Spleen (tissue), 11 donors: ENCODE data around the gene LRCH1. TPM values are rescaled to one million over a fixed set of nuclear protein-coding genes. Genes with fewer than 3 reads are reported as not detected.
"Not testable (repeated sequence)": the region's sequence is repeated elsewhere in the genome, so short reads cannot be mapped to it uniquely, and the experiment has no call there.

Source experiments
- DNase-seq: peaks from one replicate; pipeline ENCODE4 v3.0.0-alpha.2; 2020
- H3K27ac ChIP-seq, 8 donors: fragments of 200-600 bp; sonication (generic) in 7 of 8; 1 replicate in 4 of 8; 2 replicates in 4 of 8; pipeline versions ENCODE4 v1.5.0 to v1.8.0; 2016 to 2021; ENCODE audit warnings: inconsistent platforms in 4 of 8, mild to moderate bottlenecking in 4 of 8, moderate library complexity in 1 of 8
- H3K27me3 ChIP-seq, 7 donors: fragments of 200-600 bp; sonication (generic) in 6 of 7; replicated peaks in 1 of 7; 1 replicate in 4 of 7; 2 replicates in 3 of 7; pipeline versions ENCODE4 v1.5.0 to v1.8.0; 2016 to 2021; ENCODE audit warnings: inconsistent platforms in 3 of 7, mild to moderate bottlenecking in 1 of 7
- H3K36me3 ChIP-seq, 6 donors: fragments of 200-600 bp; sonication (generic) in 5 of 6; 1 replicate in 4 of 6; 2 replicates in 2 of 6; pipeline versions ENCODE4 v1.5.0 to v1.8.0; 2016 to 2021; ENCODE audit warnings: inconsistent platforms in 2 of 6
- H3K4me1 ChIP-seq, 6 donors: fragments of 200-600 bp; sonication (generic) in 5 of 6; 1 replicate in 3 of 6; 2 replicates in 3 of 6; pipeline versions ENCODE4 v1.5.0 to v1.8.0; 2016 to 2021; ENCODE audit warnings: inconsistent platforms in 3 of 6
- H3K4me3 ChIP-seq, 8 donors: fragments of 200-600 bp; sonication (generic) in 7 of 8; 1 replicate in 4 of 8; 2 replicates in 4 of 8; pipeline versions ENCODE4 v1.5.0 to v1.8.0; 2016 to 2021; ENCODE audit warnings: inconsistent platforms in 4 of 8, mild to moderate bottlenecking in 4 of 8, moderate library complexity in 2 of 8
- H3K9me3 ChIP-seq, 8 donors: fragments of 200-600 bp; sonication (generic) in 7 of 8; 1 replicate in 4 of 8; 2 replicates in 4 of 8; pipeline versions ENCODE4 v1.5.0 to v1.8.0; 2016 to 2021; ENCODE audit warnings: inconsistent platforms in 4 of 8
- CTCF ChIP-seq, 11 experiments: fragments of 200-600 bp in 7 of 11; fragments of 450-650 bp in 4 of 11; sonication (generic) in 4 of 11; IDR thresholded peaks in 8 of 11; conservative IDR thresholded peaks in 3 of 11; 1 replicate in 7 of 11; 2 replicates in 4 of 11; pipeline versions ENCODE4 v1.4.0 to v1.8.0; 2016 to 2021; ENCODE audit warnings: antibody characterized with exemption in 11 of 11, inconsistent platforms in 4 of 11, mild to moderate bottlenecking in 1 of 11
- POLR2A ChIP-seq, 3 donors: fragments of 450-650 bp; IDR thresholded peaks; one replicate each; pipeline ENCODE4 v1.5.1; 2017; ENCODE audit warnings: antibody characterized with exemption in 3 of 3, mild to moderate bottlenecking in 1 of 3
- POLR2AphosphoS5 ChIP-seq, 3 donors: sonication (generic); formaldehyde crosslinking; IDR thresholded peaks; one replicate each; pipeline ENCODE4 v1.5.1; 2017; ENCODE audit warnings: antibody characterized with exemption in 3 of 3
- WGBS, 5 donors: extraction: QIAGEN DNeasy Blood & Tissue Kit in 3 of 5; methylation state at CpG; one replicate each; pipeline versions ENCODE4 v1.1.5 to v1.1.7; 2013 to 2018; 5-methylcytosine and 5-hydroxymethylcytosine counted together
- intact Hi-C: fragments of 100-400 bp; cut with DNase I; formaldehyde crosslinking; loops from one replicate; pipeline ENCODE4 v1.15.0; 2023; ENCODE audit warnings: low total_unique reads
- polyA plus RNA-seq, 3 donors: library from polyadenylated mRNA; stranded (reverse); fragments of 200-250 nt; gene quantifications; one replicate each; pipeline ENCODE4 v1.2.1, GENCODE V29; 2013
- total RNA-seq, 7 donors: library from RNA; depleted of rRNA in 3 of 7; stranded (reverse); fragments of >200 nt in 3 of 7; fragmentation: NEBNext Ultra II Directional in 4 of 7; extraction: Animal tissue kit (Norgen Biotek cat#: 25700) in 4 of 7; gene quantifications; one replicate each; pipeline versions ENCODE4 v1.1.0 to v1.2.1, GENCODE V29; 2016 to 2021
- donor health status: healthy with polysubstance abuse.
- donor health status: DM: no; HTN: no; CAD: no; lungs with moderate emphysema.
- donor health status: DM: no; HTN: no; CAD: no.
- donor health status: Bipolar disorder and iron deficiency.
- donor health status: healthy.
- donor health status: DM: no; HTN: no; CAD: no.
- donor health status: DM: yes; HTN: yes; CAD: no.

Gene LRCH1
- total and polyA plus RNA-seq, 10 donors, result 7.4 to 41.6 (median 34.6) TPM

GRCh38 chr13:46515803-46516202 lies 37.2 kb upstream of the LRCH1 start:
- H3K27ac ChIP-seq, result no peak overlapping the region
- no peaks in the 10 kb centered on the region for H3K27me3 ChIP-seq
- no peak for DNase-seq
- peaks cover 0 to 33% (median 12%) of the 10 kb centered on the region in 6 donors for H3K4me1 ChIP-seq
- 72 to 94% (median 89%) methylated on average over 2 of the region's 2 CpGs for WGBS, 5 donors
- no peaks in the 10 kb centered on the region for H3K9me3 ChIP-seq
- no peak overlapping the region for H3K4me3 ChIP-seq
- H3K36me3 ChIP-seq, result no peaks in the 10 kb centered on the region
- TF ChIP-seq POLR2A (IDR thresholded peaks at IDR 0.05) (no peak), POLR2AphosphoS5 (IDR thresholded peaks at IDR 0.05) (no peak), CTCF (IDR thresholded peaks at IDR 0.05 in 8 of 11, conservative IDR thresholded peaks at IDR 0.05 in 3 of 11) (no peak)
- intact Hi-C loops, result no loop called here

- DNase-seq, result no peak
- no peak overlapping the region for H3K4me3 ChIP-seq
- no peaks in the 10 kb centered on the region for H3K36me3 ChIP-seq
- peak overlapping the region in 6 of 8 donors; percentile 12 to 63 (median 38) for H3K27ac ChIP-seq
- TF ChIP-seq POLR2AphosphoS5 (IDR thresholded peaks at IDR 0.05) (no peak), POLR2A (IDR thresholded peaks at IDR 0.05) (no peak), CTCF (IDR thresholded peaks at IDR 0.05 in 8 of 11, conservative IDR thresholded peaks at IDR 0.05 in 3 of 11) (no peak)
- H3K4me1 ChIP-seq, result peaks cover 0 to 33% (median 12%) of the 10 kb centered on the region in 6 donors
- intact Hi-C loops, result no loop called here
- 75 to 88% (median 86%) methylated on average over 4 of the region's 4 CpGs for WGBS, 5 donors
- no peaks in the 10 kb centered on the region for H3K27me3 ChIP-seq
- peaks cover 0 to 7% (median 3%) of the 10 kb centered on the region in 8 donors for H3K9me3 ChIP-seq
These were observed 36.2 kb upstream of the LRCH1 start for GRCh38 chr13:46516599-46517338.

GRCh38 chr13:46517748-46518147 lies 35.2 kb upstream of the LRCH1 start:
- H3K4me1 ChIP-seq, result peaks cover 0 to 43% (median 20%) of the 10 kb centered on the region in 6 donors
- H3K9me3 ChIP-seq, DNase-seq, H3K36me3 ChIP-seq, H3K27me3 ChIP-seq, intact Hi-C loops, H3K4me3 ChIP-seq: not testable (repeated sequence)
- 79 to 84% (median 83%) methylated on average over 5 of the region's 5 CpGs for WGBS, 5 donors
- H3K27ac ChIP-seq, result peak overlapping the region in 2 of 8 donors; percentile 34 to 61

- no peak overlapping the region for H3K4me3 ChIP-seq
- peaks cover 0 to 54% (median 25%) of the 10 kb centered on the region in 6 donors for H3K4me1 ChIP-seq
- no peaks in the 10 kb centered on the region for H3K27me3 ChIP-seq
- peaks cover 0 to 7% (median 3%) of the 10 kb centered on the region in 8 donors for H3K9me3 ChIP-seq
- no peaks in the 10 kb centered on the region for H3K36me3 ChIP-seq
- intact Hi-C loops, result no loop called here
- TF ChIP-seq POLR2A (IDR thresholded peaks at IDR 0.05) (no peak), POLR2AphosphoS5 (IDR thresholded peaks at IDR 0.05) (no peak), CTCF (IDR thresholded peaks at IDR 0.05 in 8 of 11, conservative IDR thresholded peaks at IDR 0.05 in 3 of 11) (no peak)
- H3K27ac ChIP-seq, result peak overlapping the region in 5 of 8 donors; percentile 28 to 72 (median 50)
- WGBS, 5 donors, result 56 to 68% (median 62%) methylated on average over 4 of the region's 4 CpGs
- DNase-seq, result no peak
These were observed 33.8 kb upstream of the LRCH1 start for GRCh38 chr13:46519182-46519581.
